Neural cell (in vitro differentiated cells): ENCODE measurements around the gene PPP6R1. TPM values are rescaled to one million over a fixed set of nuclear protein-coding genes. Genes with fewer than 3 reads are reported as not detected.

Experiments used
- H2AFZ ChIP-seq: fragments of 200-600, 300-800 bp; sonication (generic), shearing (Covaris generic); 2 replicates; pipeline ENCODE4 v1.6.0; 2014; ENCODE audit warnings: low read depth, mild to moderate bottlenecking, antibody characterized with exemption, low read length, moderate library complexity
- H3F3A ChIP-seq: fragments of 200-600 bp; shearing (Covaris generic); 2 replicates; pipeline ENCODE4 v1.6.1; 2016; ENCODE audit warnings: mild to moderate bottlenecking, moderate library complexity, mixed read lengths, antibody characterized with exemption, low read length; ENCODE audit not compliant: insufficient read depth, poor library complexity, severe bottlenecking
- H3K27ac ChIP-seq: fragments of 200-600, 300-800 bp; sonication (generic), shearing (Covaris generic); 2 replicates; pipeline ENCODE4 v1.5.1; 2014; ENCODE audit warnings: mild to moderate bottlenecking, low read length, moderate library complexity
- H3K27me3 ChIP-seq: fragments of 300-800, 200-600 bp; sonication (generic), shearing (Covaris generic); 2 replicates; pipeline ENCODE4 v1.6.0; 2014; ENCODE audit warnings: mild to moderate bottlenecking, low read depth, low read length, moderate library complexity; ENCODE audit not compliant: insufficient read depth
- H3K36me3 ChIP-seq: fragments of 300-800, 200-600 bp; sonication (generic), shearing (Covaris generic); 2 replicates; pipeline ENCODE4 v1.5.1; 2014; ENCODE audit warnings: mild to moderate bottlenecking, antibody characterized with exemption, low read length, moderate library complexity; ENCODE audit not compliant: insufficient read depth
- H3K4me2 ChIP-seq: fragments of 300-800, 200-600 bp; sonication (generic), shearing (Covaris generic); 2 replicates; pipeline ENCODE4 v1.6.0; 2014; ENCODE audit warnings: mild to moderate bottlenecking, low read length
- H3K4me3 ChIP-seq: fragments of 300-800, 200-600 bp; sonication (generic), shearing (Covaris generic); 2 replicates; pipeline ENCODE4 v1.5.1; 2014; ENCODE audit warnings: mild to moderate bottlenecking, low read length, moderate library complexity
- H3K79me2 ChIP-seq: fragments of 200-600 bp; shearing (Covaris generic); replicated peaks from 2 replicates; pipeline ENCODE4 v1.6.0; 2014; ENCODE audit warnings: mild to moderate bottlenecking, low read length, moderate library complexity; ENCODE audit not compliant: insufficient read depth
- H3K9ac ChIP-seq: fragments of 300-800, 200-600 bp; sonication (generic), shearing (Covaris generic); 2 replicates; pipeline ENCODE4 v1.6.1; 2016; ENCODE audit warnings: mild to moderate bottlenecking, low read length, mixed read lengths
- H3K9me2 ChIP-seq: fragments of 200-600 bp; shearing (Covaris generic); 2 replicates; pipeline ENCODE4 v1.6.1; 2016; ENCODE audit warnings: mild to moderate bottlenecking, low read length, mixed read lengths; ENCODE audit not compliant: insufficient read depth
- H3K9me3 ChIP-seq: fragments of 200-600, 300-800 bp; sonication (generic), shearing (Covaris generic); 2 replicates; pipeline ENCODE4 v1.6.1; 2016; ENCODE audit warnings: mild to moderate bottlenecking, mixed run types, low read length, moderate library complexity, mixed read lengths
- H4K20me1 ChIP-seq: fragments of 200-600 bp; shearing (Covaris generic); 2 replicates; pipeline ENCODE4 v1.6.1; 2016; ENCODE audit warnings: mild to moderate bottlenecking, mixed run types; ENCODE audit not compliant: insufficient read depth
- CTCF ChIP-seq: fragments of 450-650 bp; IDR thresholded peaks from 2 replicates; pipeline ENCODE4 v1.5.1; 2014; ENCODE audit warnings: antibody characterized with exemption, mild to moderate bottlenecking, moderate library complexity; ENCODE audit not compliant: poor library complexity, severe bottlenecking
- EP300 ChIP-seq: fragments of 450-650 bp; conservative IDR thresholded peaks from 2 replicates; pipeline ENCODE4 v1.6.1; 2014; ENCODE audit warnings: antibody characterized with exemption, mild to moderate bottlenecking, moderate library complexity; ENCODE audit not compliant: poor library complexity, severe bottlenecking
- EZH2 ChIP-seq: fragments of 200-600, 300-800 bp; shearing (Covaris generic), sonication (generic); IDR thresholded peaks from 2 replicates; pipeline ENCODE4 v1.6.1; 2014; ENCODE audit warnings: antibody characterized with exemption, low read length, borderline replicate concordance, mild to moderate bottlenecking; ENCODE audit not compliant: insufficient read depth, poor library complexity, severe bottlenecking
- MXI1 ChIP-seq: fragments of 450-650 bp; conservative IDR thresholded peaks from 2 replicates; pipeline ENCODE4 v1.6.1; 2014; ENCODE audit warnings: antibody characterized with exemption, mild to moderate bottlenecking; ENCODE audit not compliant: poor library complexity, severe bottlenecking
- POLR2AphosphoS5 ChIP-seq: IDR thresholded peaks from 2 replicates; pipeline ENCODE4 v1.6.1; 2012
- RAD21 ChIP-seq: fragments of 450-650 bp; conservative IDR thresholded peaks from 2 replicates; pipeline ENCODE4 v1.6.1; 2014; ENCODE audit warnings: antibody characterized with exemption, mild to moderate bottlenecking, moderate library complexity
- REST ChIP-seq: IDR thresholded peaks from 2 replicates; pipeline ENCODE4 v1.6.1; 2012; ENCODE audit warnings: borderline replicate concordance
- SMC3 ChIP-seq: fragments of 450-650 bp; conservative IDR thresholded peaks from 2 replicates; pipeline ENCODE4 v1.6.1; 2014; ENCODE audit warnings: antibody characterized with exemption, mild to moderate bottlenecking, moderate library complexity; ENCODE audit not compliant: poor library complexity
- TAF1 ChIP-seq: IDR thresholded peaks from 2 replicates; pipeline ENCODE4 v1.6.1; 2012; ENCODE audit warnings: low read depth
- polyA plus RNA-seq: library from polyadenylated mRNA; depleted of rRNA; stranded (reverse); fragments of >200 nt; gene quantifications from 2 replicates; pipeline ENCODE4 v1.2.3, GENCODE V29; 2014

Gene PPP6R1
- polyA plus RNA-seq, 1 donor from 2014 or later: 20.0 TPM

- Histone ChIP-seq H3K36me3 (no peaks in the 10 kb centered on the region), H3K27me3 (no peaks in the 10 kb centered on the region), H3K4me2 (no peak overlapping the region), H3K9me2 (no peaks in the 10 kb centered on the region), H3K9me3 (no peaks in the 10 kb centered on the region), H3K79me2 (no peaks in the 10 kb centered on the region), H3K27ac (no peak overlapping the region), H3F3A (no peaks in the 10 kb centered on the region), H4K20me1 (no peaks in the 10 kb centered on the region), H3K9ac (no peak overlapping the region), H2AFZ (no peak overlapping the region), H3K4me3 (no peak overlapping the region)
- TF ChIP-seq SMC3 (no peak), POLR2AphosphoS5 (no peak), CTCF (no peak), REST (no peak), MXI1 (no peak), EZH2 (no peak), RAD21 (no peak), TAF1 (no peak), EP300 (no peak)
These were observed 43.5 kb upstream of the PPP6R1 start for GRCh38 chr19:55302318-55302703.

- TF ChIP-seq SMC3 (peak; percentile 89), MXI1 (no peak), POLR2AphosphoS5 (peak; percentile 12), CTCF (peak; percentile 94), RAD21 (peak; percentile 82)
- Histone ChIP-seq H4K20me1 (no peaks in the 10 kb centered on the region), H3K36me3 (no peaks in the 10 kb centered on the region), H3K79me2 (no peaks in the 10 kb centered on the region), H3K4me2 (no peak overlapping the region), H3K9ac (no peak overlapping the region), H3K4me3 (no peak overlapping the region), H3K27me3 (no peaks in the 10 kb centered on the region), H2AFZ (no peak overlapping the region), H3K9me3 (no peaks in the 10 kb centered on the region), H3K27ac (no peak overlapping the region), H3F3A (no peaks in the 10 kb centered on the region), H3K9me2 (no peaks in the 10 kb centered on the region)
These were observed 42.9 kb upstream of the PPP6R1 start for GRCh38 chr19:55301459-55302317.
